Endodermal cell (in vitro differentiated cells): Measurements from ENCODE around the gene PARP8. TPM values are rescaled to one million over a fixed set of nuclear protein-coding genes. Genes with fewer than 3 reads are reported as not detected.

Experiments used
- DNase-seq: peaks from one replicate; pipeline ENCODE4 v3.0.0-alpha.2; 2017
- H3K27ac ChIP-seq: 2 replicates; pipeline ENCODE4 v1.5.1; 2013; ENCODE audit warnings: mild to moderate bottlenecking, low read depth, low read length, moderate library complexity
- H3K27me3 ChIP-seq: 2 replicates; pipeline ENCODE4 v1.6.1; 2013; ENCODE audit warnings: mild to moderate bottlenecking, low read length, moderate library complexity; ENCODE audit not compliant: insufficient read depth, control insufficient read depth, poor library complexity, severe bottlenecking
- H3K36me3 ChIP-seq: 2 replicates; pipeline ENCODE4 v1.7.0; 2013; ENCODE audit warnings: mild to moderate bottlenecking, low read length, moderate library complexity; ENCODE audit not compliant: control insufficient read depth, insufficient read depth
- H3K4me1 ChIP-seq: one replicate; pipeline ENCODE4 v1.7.0; 2013; ENCODE audit warnings: low read length; ENCODE audit not compliant: control insufficient read depth, insufficient read depth
- H3K4me3 ChIP-seq: 2 replicates; pipeline ENCODE4 v1.5.1; 2013; ENCODE audit warnings: mild to moderate bottlenecking, low read length, moderate library complexity
- H3K9ac ChIP-seq: 2 replicates; pipeline ENCODE4 v1.6.1; 2013; ENCODE audit warnings: mild to moderate bottlenecking, low read length, moderate library complexity; ENCODE audit not compliant: poor library complexity, severe bottlenecking; ENCODE audit errors: extremely low read depth
- H3K9me3 ChIP-seq: 2 replicates; pipeline ENCODE4 v1.6.1; 2013; ENCODE audit warnings: mild to moderate bottlenecking, low read length, moderate library complexity; ENCODE audit not compliant: control insufficient read depth
- H3K27ac Mint-ChIP-seq: 2 replicates; pipeline ENCODE4 v1.8.0; 2020; ENCODE audit warnings: mixed read lengths
- H3K27me3 Mint-ChIP-seq: 2 replicates; pipeline ENCODE4 v1.8.0; 2021; ENCODE audit warnings: mild to moderate bottlenecking, mixed read lengths; ENCODE audit not compliant: insufficient read depth
- H3K36me3 Mint-ChIP-seq: 2 replicates; pipeline ENCODE4 v1.8.0; 2020; ENCODE audit warnings: low read depth, mixed read lengths
- H3K4me1 Mint-ChIP-seq: 2 replicates; pipeline ENCODE4 v1.8.0; 2020; ENCODE audit warnings: mixed read lengths
- H3K4me3 Mint-ChIP-seq: 2 replicates; pipeline ENCODE4 v1.8.0; 2020; ENCODE audit warnings: mild to moderate bottlenecking, moderate library complexity, mixed read lengths
- H3K9me3 Mint-ChIP-seq: 2 replicates; pipeline ENCODE4 v1.8.0; 2020; ENCODE audit warnings: mild to moderate bottlenecking, mixed read lengths
- CTCF ChIP-seq: fragments of 200-600 bp; sonication (generic); conservative IDR thresholded peaks from 2 replicates; pipeline ENCODE4 v1.5.0; 2021; ENCODE audit warnings: antibody characterized with exemption, mild to moderate bottlenecking
- WGBS, 2 experiments: methylation state at CpG; one replicate each; pipeline versions ENCODE4 v1.1.5 to v1.1.7; 2013; ENCODE audit warnings: missing lambda C conversion rate in 2 of 2, mixed read lengths in 1 of 2; ENCODE audit not compliant: insufficient coverage in 1 of 2, insufficient read length in 1 of 2; 5-methylcytosine and 5-hydroxymethylcytosine counted together
- total RNA-seq, 2 donors: library from RNA; stranded (reverse); fragmentation: NEBNext Ultra II Directional in 1 of 2; extraction: Animal tissue kit (Norgen Biotek cat#: 25700) in 1 of 2; gene quantifications; 2 replicates in 1 of 2; 3 replicates in 1 of 2; pipeline ENCODE4 v1.2.1, GENCODE V29; 2021

PARP8 gene
- total RNA-seq, 2 donors from 2014 or later, result 18.7 to 19.4 TPM

- 91% methylated on average over 4 of the region's 4 CpGs; no CpG with 5 or more reads in 1 of the 2 experiments for WGBS, 2 experiments
- H3K36me3 Mint-ChIP-seq, result no peaks in the 10 kb centered on the region
- no peaks in the 10 kb centered on the region for H3K9me3 Mint-ChIP-seq
- H3K27ac Mint-ChIP-seq, result no peak overlapping the region
- Histone ChIP-seq H3K4me1 (no peaks in the 10 kb centered on the region), H3K36me3 (no peaks in the 10 kb centered on the region), H3K9me3 (no peaks in the 10 kb centered on the region), H3K27ac (no peak overlapping the region), H3K4me3 (no peak overlapping the region), H3K27me3 (no peaks in the 10 kb centered on the region), H3K9ac (no peak overlapping the region)
- no peak for DNase-seq
- H3K4me3 Mint-ChIP-seq, result no peak overlapping the region
- peaks cover 33% of the 10 kb centered on the region for H3K4me1 Mint-ChIP-seq
- no peak for TF ChIP-seq CTCF
- no peaks in the 10 kb centered on the region for H3K27me3 Mint-ChIP-seq
Measured at GRCh38 chr5:50700706-50701105, 34.3 kb downstream of the PARP8 start.

- Mint-ChIP-seq H3K4me3 (no peak overlapping the region), H3K27ac (no peak overlapping the region), H3K27me3 (no peaks in the 10 kb centered on the region), H3K9me3 (no peaks in the 10 kb centered on the region), H3K4me1 (peaks cover 27% of the 10 kb centered on the region), H3K36me3 (no peaks in the 10 kb centered on the region)
- Histone ChIP-seq H3K4me1 (no peaks in the 10 kb centered on the region), H3K9me3 (no peaks in the 10 kb centered on the region), H3K9ac (no peak overlapping the region), H3K27ac (no peak overlapping the region), H3K4me3 (no peak overlapping the region), H3K27me3 (no peaks in the 10 kb centered on the region), H3K36me3 (no peaks in the 10 kb centered on the region)
- no peak for TF ChIP-seq CTCF
- no peak for DNase-seq
- 94 to 97% methylated on average over 5 to 9 of the region's 9 CpGs for WGBS, 2 experiments
Measured at GRCh38 chr5:50702615-50703366, 36.4 kb downstream of the PARP8 start.

GRCh38 chr5:50703367-50703666 is 36.9 kb downstream of the PARP8 start:
- H3K27ac ChIP-seq, result no peak overlapping the region
- no peak for DNase-seq
- no peak overlapping the region for H3K9ac ChIP-seq
- H3K36me3 ChIP-seq, result no peaks in the 10 kb centered on the region
- Mint-ChIP-seq H3K9me3 (no peaks in the 10 kb centered on the region), H3K27ac (no peak overlapping the region), H3K4me3 (no peak overlapping the region), H3K27me3 (no peaks in the 10 kb centered on the region), H3K36me3 (no peaks in the 10 kb centered on the region), H3K4me1 (peaks cover 26% of the 10 kb centered on the region)
- no peak for TF ChIP-seq CTCF
- H3K4me1 ChIP-seq, result no peaks in the 10 kb centered on the region
- 85 to 91% methylated on average over 1 of the region's 1 CpG for WGBS, 2 experiments
- no peak overlapping the region for H3K4me3 ChIP-seq
- H3K27me3 ChIP-seq, result no peaks in the 10 kb centered on the region
- no peaks in the 10 kb centered on the region for H3K9me3 ChIP-seq
